BJ (cell line): Measurements from ENCODE around the gene CDS1. TPM values are rescaled to one million over a fixed set of nuclear protein-coding genes. Genes with fewer than 3 reads are reported as not detected.

ENCODE experiments used
- CTCF ChIA-PET: fragments of 350-600 bp; formaldehyde crosslinking; extraction: SDS; loops from one replicate; lab custom pipeline; 2021; ENCODE audit warnings: antibody characterized with exemption, inconsistent platforms; lab: Yijun Ruan, JAX
- POLR2A ChIA-PET: fragments of 300-600 bp; sonication (Branson Sonifier 250); formaldehyde crosslinking; extraction: SDS; loops from one replicate; lab custom pipeline; 2021; ENCODE audit warnings: antibody characterized with exemption; lab: Charles Lee
- DNase-seq: peaks from one replicate; pipeline ENCODE4 v3.0.0-alpha.2; 2011; ENCODE audit warnings: low read depth
- H3K27me3 ChIP-seq: 2 replicates; pipeline ENCODE4 v1.6.0; 2011; ENCODE audit warnings: low read length; ENCODE audit not compliant: control insufficient read depth, insufficient read depth
- H3K36me3 ChIP-seq: 2 replicates; pipeline ENCODE4 v1.5.1; 2011; ENCODE audit warnings: low read length; ENCODE audit not compliant: control insufficient read depth, insufficient read depth
- H3K4me3 ChIP-seq: 2 replicates; pipeline ENCODE4 v1.5.1; 2011; ENCODE audit warnings: low read depth, mild to moderate bottlenecking, control low read depth, low read length
- polyA plus RNA-seq: library from polyadenylated mRNA; depleted of rRNA; stranded (reverse); fragments of >200 nt; gene quantifications from 2 replicates; pipeline ENCODE4 v1.2.3, GENCODE V29; 2011
- TF ChIP-seq, protein P1 (sequence below): IDR thresholded peaks from 2 replicates; pipeline ENCODE4 v1.5.1; 2011; ENCODE audit warnings: low read depth, mild to moderate bottlenecking, control low read depth, inconsistent platforms, low read length, moderate library complexity; ENCODE audit not compliant: insufficient read depth

Gene CDS1
- polyA plus RNA-seq, 1 experiment: 0.01 TPM

DNA sequence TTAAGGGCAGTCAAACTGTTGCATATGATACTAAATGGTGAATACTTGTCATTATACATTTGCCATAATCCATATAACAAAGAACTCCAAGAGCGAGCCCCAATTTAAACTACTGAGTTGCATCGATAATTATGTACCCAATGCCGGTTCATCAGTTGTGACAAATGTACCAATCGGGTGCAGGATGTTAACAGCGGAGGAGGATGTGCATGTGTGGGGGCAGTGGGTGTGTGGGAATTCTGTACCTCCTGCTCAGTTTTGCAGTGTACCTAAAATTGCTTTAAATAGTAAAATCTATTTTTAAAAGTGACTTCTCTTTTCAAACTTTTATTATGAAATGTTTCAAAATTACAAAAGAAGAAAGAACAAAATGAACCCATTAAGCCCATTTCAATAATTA, 20.8 kb upstream of the CDS1 start:
- H3K27me3 ChIP-seq: peaks cover 1% of the 10 kb centered on the region; the same call in 1 of the 2 replicates
- POLR2A ChIA-PET: no interaction called here
- no peaks in the 10 kb centered on the region for H3K36me3 ChIP-seq
- TF ChIP-seq, protein P1, sequence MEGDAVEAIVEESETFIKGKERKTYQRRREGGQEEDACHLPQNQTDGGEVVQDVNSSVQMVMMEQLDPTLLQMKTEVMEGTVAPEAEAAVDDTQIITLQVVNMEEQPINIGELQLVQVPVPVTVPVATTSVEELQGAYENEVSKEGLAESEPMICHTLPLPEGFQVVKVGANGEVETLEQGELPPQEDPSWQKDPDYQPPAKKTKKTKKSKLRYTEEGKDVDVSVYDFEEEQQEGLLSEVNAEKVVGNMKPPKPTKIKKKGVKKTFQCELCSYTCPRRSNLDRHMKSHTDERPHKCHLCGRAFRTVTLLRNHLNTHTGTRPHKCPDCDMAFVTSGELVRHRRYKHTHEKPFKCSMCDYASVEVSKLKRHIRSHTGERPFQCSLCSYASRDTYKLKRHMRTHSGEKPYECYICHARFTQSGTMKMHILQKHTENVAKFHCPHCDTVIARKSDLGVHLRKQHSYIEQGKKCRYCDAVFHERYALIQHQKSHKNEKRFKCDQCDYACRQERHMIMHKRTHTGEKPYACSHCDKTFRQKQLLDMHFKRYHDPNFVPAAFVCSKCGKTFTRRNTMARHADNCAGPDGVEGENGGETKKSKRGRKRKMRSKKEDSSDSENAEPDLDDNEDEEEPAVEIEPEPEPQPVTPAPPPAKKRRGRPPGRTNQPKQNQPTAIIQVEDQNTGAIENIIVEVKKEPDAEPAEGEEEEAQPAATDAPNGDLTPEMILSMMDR: no peak
- no peak for DNase-seq
- CTCF ChIA-PET: no interaction called here
- no peak overlapping the region for H3K4me3 ChIP-seq

DNA sequence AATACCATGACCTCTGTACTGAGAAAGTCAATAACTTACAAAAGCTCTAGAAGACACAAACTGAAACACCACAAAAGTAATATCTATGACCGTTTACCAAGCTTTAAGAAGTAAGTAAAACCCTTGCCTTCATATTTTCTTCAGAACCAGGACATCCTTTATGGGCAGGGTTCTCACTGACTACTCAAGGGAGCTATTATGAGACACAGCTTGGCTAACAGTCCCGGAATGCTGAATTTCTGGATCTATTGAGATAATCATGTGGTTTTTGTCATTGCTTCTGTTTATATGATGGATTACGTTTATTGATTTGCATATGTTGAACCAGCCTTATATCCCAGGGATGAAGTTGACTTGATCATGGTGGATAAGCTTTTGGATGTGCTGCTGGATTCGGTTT, 19.9 kb upstream of the CDS1 start:
- no peaks in the 10 kb centered on the region for H3K27me3 ChIP-seq
- CTCF ChIA-PET: no interaction called here
- H3K4me3 ChIP-seq: no peak overlapping the region
- TF ChIP-seq, protein P1: no peak
- DNase-seq: no peak
- no peaks in the 10 kb centered on the region for H3K36me3 ChIP-seq
- POLR2A ChIA-PET: no interaction called here

DNA sequence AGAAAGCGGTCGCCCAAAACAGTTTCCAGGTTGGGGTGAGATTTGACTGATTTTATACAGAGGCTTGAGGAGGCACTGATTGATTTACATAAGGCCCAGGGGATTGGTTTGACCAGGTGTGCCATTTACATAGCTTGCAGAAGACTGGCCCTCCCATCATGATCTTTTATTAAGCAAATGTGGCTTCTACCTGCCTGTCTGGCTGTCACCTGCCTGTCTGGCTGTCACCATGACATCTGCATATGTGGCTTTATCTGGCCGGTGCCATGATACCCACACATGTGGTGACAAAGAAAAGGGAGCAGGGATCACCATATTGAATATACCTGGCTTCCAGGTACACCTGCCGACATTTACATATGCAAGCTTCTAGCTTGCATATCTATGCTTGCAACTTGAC, 17.0 kb upstream of the CDS1 start:
- no peak for DNase-seq
- ChIA-PET POLR2A (no interaction called here), CTCF (no interaction called here)

DNA sequence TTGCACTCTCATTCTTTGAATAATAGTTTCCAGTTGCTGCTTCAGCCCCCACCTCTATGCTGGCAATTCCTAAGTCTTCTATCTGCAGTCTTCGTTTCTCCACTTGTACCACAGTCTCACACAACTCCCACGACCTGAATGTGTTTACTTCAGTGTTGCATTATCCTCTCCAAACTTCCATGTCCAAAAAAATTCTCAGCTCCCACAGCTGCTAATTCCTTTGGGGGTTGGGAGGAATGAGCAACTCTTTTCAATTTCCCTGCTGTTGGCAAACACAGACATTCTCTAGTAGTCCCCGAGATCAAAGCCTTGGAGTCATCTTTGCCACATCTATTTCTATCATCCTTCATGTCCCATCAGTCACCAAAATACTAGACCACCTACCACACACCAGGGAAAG, 14.4 kb upstream of the CDS1 start:
- Histone ChIP-seq H3K27me3 (no peaks in the 10 kb centered on the region), H3K36me3 (no peaks in the 10 kb centered on the region), H3K4me3 (no peak overlapping the region)
- no peak for DNase-seq
- POLR2A ChIA-PET: no interaction called here
- CTCF ChIA-PET: no interaction called here
- TF ChIP-seq, protein P1: no peak

More for the DNA sequence above, 17.0 kb upstream of the CDS1 start:
- H3K4me3 ChIP-seq: no peak overlapping the region
- H3K27me3 ChIP-seq: no peaks in the 10 kb centered on the region
- TF ChIP-seq, protein P1: no peak
- H3K36me3 ChIP-seq: no peaks in the 10 kb centered on the region

DNA sequence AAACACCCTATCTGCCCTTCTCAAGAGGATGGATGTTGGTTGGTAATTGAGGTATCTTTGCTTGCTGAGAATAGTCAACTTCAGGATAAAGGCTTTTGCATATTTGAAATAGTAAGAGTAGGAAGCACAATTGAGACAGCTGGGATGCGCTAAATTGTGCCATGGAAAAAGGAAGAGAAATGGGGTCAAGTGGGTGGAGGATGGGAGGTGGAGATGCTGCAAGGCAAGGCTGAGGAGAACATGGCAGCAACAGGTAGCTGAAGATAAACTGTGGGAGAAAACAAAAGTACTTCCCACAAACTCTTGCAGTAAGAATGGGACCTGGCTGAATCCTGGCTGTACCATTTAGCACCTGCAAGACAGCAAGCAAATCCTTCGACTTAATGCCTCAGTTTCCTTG, 13.9 kb upstream of the CDS1 start:
- CTCF ChIA-PET: interaction anchor here (1.1 kb wide), 1 partner anchor 10 kb away, joined by 3 read pairs; no protein-coding TSS in a partner anchor
- POLR2A ChIA-PET: no interaction called here
- TF ChIP-seq, protein P1: no peak
- DNase-seq: no peak
- H3K27me3 ChIP-seq: no peaks in the 10 kb centered on the region
- no peaks in the 10 kb centered on the region for H3K36me3 ChIP-seq
- no peak overlapping the region for H3K4me3 ChIP-seq
